ENCODE results near the gene IL1RAPL2.

The IL1RAPL2 gene

DNA sequence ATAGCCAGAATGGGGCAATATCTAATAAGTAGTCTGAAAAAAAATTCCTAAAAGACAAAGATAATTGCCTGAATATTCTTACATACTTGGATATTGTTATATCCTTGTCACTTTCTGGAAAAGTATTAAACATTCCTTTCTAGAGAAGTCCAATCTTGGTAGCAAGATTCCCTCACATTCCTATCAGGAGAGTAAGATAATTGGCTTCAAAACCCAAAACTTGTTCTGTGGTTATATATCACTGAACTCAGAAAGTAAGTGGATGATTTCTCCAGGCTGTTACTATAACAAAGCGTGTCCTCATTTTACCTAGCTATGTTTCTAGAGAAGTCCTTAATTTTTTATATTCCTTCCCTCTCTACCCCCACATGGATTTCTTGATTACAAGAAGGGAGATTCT is 700.5 kb downstream of the IL1RAPL2 start:
- TF ChIP-seq ARNTL (CRISPR knock-in tag; IDR thresholded peaks at IDR 0.05; ENCODE audit: borderline replicate concordance, low read depth), result no peak
- no peak for TF ChIP-seq RARB (CRISPR knock-in tag; IDR thresholded peaks at IDR 0.05)
- no peak for TF ChIP-seq GLIS3 (CRISPR knock-in tag; IDR thresholded peaks at IDR 0.05)
- no peak for TF ChIP-seq OSR1 (CRISPR knock-in tag; IDR thresholded peaks at IDR 0.05)
- TF ChIP-seq, protein P1, sequence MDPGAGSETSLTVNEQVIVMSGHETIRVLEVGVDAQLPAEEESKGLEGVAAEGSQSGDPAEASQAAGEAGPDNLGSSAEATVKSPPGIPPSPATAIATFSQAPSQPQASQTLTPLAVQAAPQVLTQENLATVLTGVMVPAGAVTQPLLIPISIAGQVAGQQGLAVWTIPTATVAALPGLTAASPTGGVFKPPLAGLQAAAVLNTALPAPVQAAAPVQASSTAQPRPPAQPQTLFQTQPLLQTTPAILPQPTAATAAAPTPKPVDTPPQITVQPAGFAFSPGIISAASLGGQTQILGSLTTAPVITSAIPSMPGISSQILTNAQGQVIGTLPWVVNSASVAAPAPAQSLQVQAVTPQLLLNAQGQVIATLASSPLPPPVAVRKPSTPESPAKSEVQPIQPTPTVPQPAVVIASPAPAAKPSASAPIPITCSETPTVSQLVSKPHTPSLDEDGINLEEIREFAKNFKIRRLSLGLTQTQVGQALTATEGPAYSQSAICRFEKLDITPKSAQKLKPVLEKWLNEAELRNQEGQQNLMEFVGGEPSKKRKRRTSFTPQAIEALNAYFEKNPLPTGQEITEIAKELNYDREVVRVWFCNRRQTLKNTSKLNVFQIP (CRISPR knock-in tag; IDR thresholded peaks at IDR 0.05; ENCODE audit: borderline replicate concordance, low read depth), result no peak
- no peak for TF ChIP-seq TOX (CRISPR knock-in tag; IDR thresholded peaks at IDR 0.05; ENCODE audit: borderline replicate concordance)
- TF ChIP-seq ZFP3 (CRISPR knock-in tag; IDR thresholded peaks at IDR 0.05), result no peak
- TF ChIP-seq ZNF70 (CRISPR knock-in tag; IDR thresholded peaks at IDR 0.05), result no peak
- TF ChIP-seq ZNF565 (CRISPR knock-in tag; conservative IDR thresholded peaks at IDR 0.05; ENCODE audit: low read depth), result no peak
- TF ChIP-seq CSDC2 (CRISPR knock-in tag; IDR thresholded peaks at IDR 0.05), result no peak
- TF ChIP-seq, protein P2, sequence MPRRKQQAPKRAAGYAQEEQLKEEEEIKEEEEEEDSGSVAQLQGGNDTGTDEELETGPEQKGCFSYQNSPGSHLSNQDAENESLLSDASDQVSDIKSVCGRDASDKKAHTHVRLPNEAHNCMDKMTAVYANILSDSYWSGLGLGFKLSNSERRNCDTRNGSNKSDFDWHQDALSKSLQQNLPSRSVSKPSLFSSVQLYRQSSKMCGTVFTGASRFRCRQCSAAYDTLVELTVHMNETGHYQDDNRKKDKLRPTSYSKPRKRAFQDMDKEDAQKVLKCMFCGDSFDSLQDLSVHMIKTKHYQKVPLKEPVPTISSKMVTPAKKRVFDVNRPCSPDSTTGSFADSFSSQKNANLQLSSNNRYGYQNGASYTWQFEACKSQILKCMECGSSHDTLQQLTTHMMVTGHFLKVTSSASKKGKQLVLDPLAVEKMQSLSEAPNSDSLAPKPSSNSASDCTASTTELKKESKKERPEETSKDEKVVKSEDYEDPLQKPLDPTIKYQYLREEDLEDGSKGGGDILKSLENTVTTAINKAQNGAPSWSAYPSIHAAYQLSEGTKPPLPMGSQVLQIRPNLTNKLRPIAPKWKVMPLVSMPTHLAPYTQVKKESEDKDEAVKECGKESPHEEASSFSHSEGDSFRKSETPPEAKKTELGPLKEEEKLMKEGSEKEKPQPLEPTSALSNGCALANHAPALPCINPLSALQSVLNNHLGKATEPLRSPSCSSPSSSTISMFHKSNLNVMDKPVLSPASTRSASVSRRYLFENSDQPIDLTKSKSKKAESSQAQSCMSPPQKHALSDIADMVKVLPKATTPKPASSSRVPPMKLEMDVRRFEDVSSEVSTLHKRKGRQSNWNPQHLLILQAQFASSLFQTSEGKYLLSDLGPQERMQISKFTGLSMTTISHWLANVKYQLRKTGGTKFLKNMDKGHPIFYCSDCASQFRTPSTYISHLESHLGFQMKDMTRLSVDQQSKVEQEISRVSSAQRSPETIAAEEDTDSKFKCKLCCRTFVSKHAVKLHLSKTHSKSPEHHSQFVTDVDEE (CRISPR knock-in tag; IDR thresholded peaks at IDR 0.05), result no peak
- no peak for TF ChIP-seq BACH2 (CRISPR knock-in tag; IDR thresholded peaks at IDR 0.05; ENCODE audit: borderline replicate concordance)
- no peak for ATAC-seq

DNA sequence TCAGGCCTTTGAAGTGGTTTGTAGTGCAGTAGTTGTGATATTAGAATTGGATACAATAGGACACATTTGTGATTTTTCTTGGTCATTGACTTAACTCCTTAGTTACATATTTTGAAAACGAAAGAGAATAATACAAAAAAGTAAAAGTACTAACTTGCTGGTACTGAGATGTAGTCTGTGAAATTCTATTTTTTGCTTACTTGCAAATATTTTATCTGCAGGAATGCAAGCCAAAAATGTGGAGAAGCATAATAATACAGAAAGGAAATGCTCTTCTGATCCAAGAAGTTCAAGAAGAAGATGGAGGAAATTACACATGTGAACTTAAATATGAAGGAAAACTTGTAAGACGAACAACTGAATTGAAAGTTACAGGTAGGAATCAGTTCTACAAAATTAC is 701.2 kb downstream of the IL1RAPL2 start:
- no peak for ATAC-seq
- TF ChIP-seq ZNF8 (CRISPR knock-in tag; IDR thresholded peaks at IDR 0.05), result no peak
- no peak for TF ChIP-seq ARNTL (CRISPR knock-in tag; IDR thresholded peaks at IDR 0.05; ENCODE audit: borderline replicate concordance, low read depth)
- no peak for TF ChIP-seq ZFP30 (CRISPR knock-in tag; IDR thresholded peaks at IDR 0.05)
- TF ChIP-seq ISL1 (CRISPR knock-in tag; IDR thresholded peaks at IDR 0.05), result no peak
- TF ChIP-seq TCF4 (CRISPR knock-in tag; IDR thresholded peaks at IDR 0.05; ENCODE audit: borderline replicate concordance), result no peak
- no peak for TF ChIP-seq SNAI2 (CRISPR knock-in tag; IDR thresholded peaks at IDR 0.05)
- no peak for TF ChIP-seq ZFP3 (CRISPR knock-in tag; IDR thresholded peaks at IDR 0.05)
- no peak for TF ChIP-seq PPARA (CRISPR knock-in tag; IDR thresholded peaks at IDR 0.05; ENCODE audit: borderline replicate concordance)
- TF ChIP-seq CSDC2 (CRISPR knock-in tag; IDR thresholded peaks at IDR 0.05), result no peak
- no peak for TF ChIP-seq TOX (CRISPR knock-in tag; IDR thresholded peaks at IDR 0.05; ENCODE audit: borderline replicate concordance)
- TF ChIP-seq, protein P3, sequence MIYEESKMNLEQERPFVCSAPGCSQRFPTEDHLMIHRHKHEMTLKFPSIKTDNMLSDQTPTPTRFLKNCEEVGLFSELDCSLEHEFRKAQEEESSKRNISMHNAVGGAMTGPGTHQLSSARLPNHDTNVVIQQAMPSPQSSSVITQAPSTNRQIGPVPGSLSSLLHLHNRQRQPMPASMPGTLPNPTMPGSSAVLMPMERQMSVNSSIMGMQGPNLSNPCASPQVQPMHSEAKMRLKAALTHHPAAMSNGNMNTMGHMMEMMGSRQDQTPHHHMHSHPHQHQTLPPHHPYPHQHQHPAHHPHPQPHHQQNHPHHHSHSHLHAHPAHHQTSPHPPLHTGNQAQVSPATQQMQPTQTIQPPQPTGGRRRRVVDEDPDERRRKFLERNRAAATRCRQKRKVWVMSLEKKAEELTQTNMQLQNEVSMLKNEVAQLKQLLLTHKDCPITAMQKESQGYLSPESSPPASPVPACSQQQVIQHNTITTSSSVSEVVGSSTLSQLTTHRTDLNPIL (CRISPR knock-in tag; IDR thresholded peaks at IDR 0.05; ENCODE audit: low read depth), result no peak
- TF ChIP-seq, protein P4, sequence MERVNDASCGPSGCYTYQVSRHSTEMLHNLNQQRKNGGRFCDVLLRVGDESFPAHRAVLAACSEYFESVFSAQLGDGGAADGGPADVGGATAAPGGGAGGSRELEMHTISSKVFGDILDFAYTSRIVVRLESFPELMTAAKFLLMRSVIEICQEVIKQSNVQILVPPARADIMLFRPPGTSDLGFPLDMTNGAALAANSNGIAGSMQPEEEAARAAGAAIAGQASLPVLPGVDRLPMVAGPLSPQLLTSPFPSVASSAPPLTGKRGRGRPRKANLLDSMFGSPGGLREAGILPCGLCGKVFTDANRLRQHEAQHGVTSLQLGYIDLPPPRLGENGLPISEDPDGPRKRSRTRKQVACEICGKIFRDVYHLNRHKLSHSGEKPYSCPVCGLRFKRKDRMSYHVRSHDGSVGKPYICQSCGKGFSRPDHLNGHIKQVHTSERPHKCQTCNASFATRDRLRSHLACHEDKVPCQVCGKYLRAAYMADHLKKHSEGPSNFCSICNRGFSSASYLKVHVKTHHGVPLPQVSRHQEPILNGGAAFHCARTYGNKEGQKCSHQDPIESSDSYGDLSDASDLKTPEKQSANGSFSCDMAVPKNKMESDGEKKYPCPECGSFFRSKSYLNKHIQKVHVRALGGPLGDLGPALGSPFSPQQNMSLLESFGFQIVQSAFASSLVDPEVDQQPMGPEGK (CRISPR knock-in tag; IDR thresholded peaks at IDR 0.05; ENCODE audit: borderline replicate concordance), result no peak

DNA sequence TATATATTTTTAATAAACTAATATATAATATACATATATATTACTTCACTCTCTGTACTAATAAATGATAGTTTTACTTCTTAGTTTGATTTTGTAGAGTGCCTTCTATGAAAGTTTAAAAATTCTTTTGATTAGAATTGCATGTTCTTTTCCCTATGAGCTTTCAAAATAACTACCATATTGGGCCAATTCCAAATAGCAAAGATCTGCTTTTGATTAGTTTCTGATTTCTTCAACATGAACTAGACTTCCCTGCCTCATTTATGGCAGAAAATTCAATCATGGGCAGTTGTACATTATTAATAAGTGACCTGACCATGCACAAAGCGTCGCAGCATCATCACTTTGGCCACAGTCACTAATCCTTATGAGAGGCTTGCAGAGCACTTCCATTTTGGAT is 703.4 kb downstream of the IL1RAPL2 start:
- ATAC-seq, result no peak
- TF ChIP-seq ZNF8 (CRISPR knock-in tag; IDR thresholded peaks at IDR 0.05) (no peak), ZFP30 (CRISPR knock-in tag; IDR thresholded peaks at IDR 0.05) (no peak), PPARA (CRISPR knock-in tag; IDR thresholded peaks at IDR 0.05; ENCODE audit: borderline replicate concordance) (no peak), ESRRG (CRISPR knock-in tag; IDR thresholded peaks at IDR 0.05) (no peak), RARB (CRISPR knock-in tag; IDR thresholded peaks at IDR 0.05) (no peak), ISL1 (CRISPR knock-in tag; IDR thresholded peaks at IDR 0.05) (no peak), ARNTL (CRISPR knock-in tag; IDR thresholded peaks at IDR 0.05; ENCODE audit: borderline replicate concordance, low read depth) (no peak), ZC3H10 (CRISPR knock-in tag; IDR thresholded peaks at IDR 0.05) (no peak), BACH2 (CRISPR knock-in tag; IDR thresholded peaks at IDR 0.05; ENCODE audit: borderline replicate concordance) (no peak)
- TF ChIP-seq, protein P4 (CRISPR knock-in tag; IDR thresholded peaks at IDR 0.05; ENCODE audit: borderline replicate concordance), result no peak
- TF ChIP-seq, protein P3 (CRISPR knock-in tag; IDR thresholded peaks at IDR 0.05; ENCODE audit: low read depth), result no peak
- TF ChIP-seq, protein P1 (CRISPR knock-in tag; IDR thresholded peaks at IDR 0.05; ENCODE audit: borderline replicate concordance, low read depth), result no peak
